K562 (cell line): Measurements from ENCODE around the gene FIBP. TPM values are rescaled to one million over a fixed set of nuclear protein-coding genes. Genes with fewer than 3 reads are reported as not detected.

Experiments used
- ATAC-seq: fragments of 200-7000 bp; cut with Tn5 transposase; 3 replicates; pipeline ENCODE4 v1.9.1; 2020; ENCODE audit warnings: moderate library complexity
- BruUV-seq: library from RNA; stranded (reverse); fragments of 400-500 nt; replicated peaks from 2 replicates; lab custom pipeline; 2021; lab: Mats Ljungman, UMichigan
- CTCF ChIA-PET: fragments of 300-600 bp; formaldehyde crosslinking; extraction: SDS; loops from one replicate; lab custom pipeline; 2021; ENCODE audit warnings: low intra/inter-chr PET ratio; lab: Yijun Ruan, JAX
- POLR2A ChIA-PET: fragments of 300-600, 350-650 bp; sonication (Branson Sonifier 250); formaldehyde crosslinking; extraction: SDS; loops from one replicate; lab custom pipeline; 2021; ENCODE audit warnings: antibody characterized with exemption, inconsistent platforms; lab: Yijun Ruan, JAX
- DNase-seq, 4 experiments: peaks; one replicate each; pipeline versions ENCODE4 v3.0.0 to v3.0.0-alpha.2; 2011 to 2018; ENCODE audit warnings: low spot score in 3 of 4, mixed read lengths in 3 of 4; ENCODE audit errors: extremely low read depth in 1 of 4
- FAIRE-seq: peaks from 2 replicates; lab custom pipeline; 2011; peaks lifted over from hg19 to GRCh38; lab: Jason Lieb, UNC
- H2AFZ ChIP-seq: 2 replicates; pipeline ENCODE4 v1.6.0; 2011; ENCODE audit warnings: low read depth, low read length, control low read depth, inconsistent platforms
- H3K27ac ChIP-seq: fragments of 200-600 bp; 3 replicates; pipeline ENCODE4 v1.8.0; 2011; ENCODE audit warnings: low read depth, mild to moderate bottlenecking, control low read depth, inconsistent platforms, low read length, moderate library complexity, mixed read lengths; ENCODE audit errors: extremely low read depth
- H3K27me3 ChIP-seq, 2 experiments: fragments of 300-600 bp in 1 of 2; 2 replicates in 1 of 2; 3 replicates in 1 of 2; pipeline versions ENCODE4 v1.6.0 to v1.8.0; 2011; ENCODE audit warnings: inconsistent platforms in 2 of 2, low read length in 2 of 2, mild to moderate bottlenecking in 1 of 2, mixed read lengths in 1 of 2, moderate library complexity in 1 of 2; ENCODE audit not compliant: control insufficient read depth in 2 of 2, insufficient read depth in 2 of 2
- H3K36me3 ChIP-seq: fragments of 300-600 bp; 3 replicates; pipeline ENCODE4 v1.8.0; 2011; ENCODE audit warnings: mild to moderate bottlenecking, low read length, inconsistent platforms; ENCODE audit not compliant: control insufficient read depth, insufficient read depth
- H3K4me1 ChIP-seq, 2 experiments: fragments of 200-600 bp in 1 of 2; replicated peaks in 1 of 2; 2 replicates in 1 of 2; 3 replicates in 1 of 2; pipeline versions ENCODE4 v1.5.1 to v1.8.0; 2011; ENCODE audit warnings: inconsistent platforms in 2 of 2, low read length in 2 of 2, mild to moderate bottlenecking in 1 of 2, mixed read lengths in 1 of 2, moderate library complexity in 1 of 2; ENCODE audit not compliant: control insufficient read depth in 2 of 2, insufficient read depth in 2 of 2
- H3K4me2 ChIP-seq: 2 replicates; pipeline ENCODE4 v1.6.1; 2011; ENCODE audit warnings: low read length, control low read depth, inconsistent platforms, mixed read lengths; ENCODE audit not compliant: insufficient read depth
- H3K4me3 ChIP-seq: fragments of 200-600 bp; sonication (generic), shearing (Covaris generic); 2 replicates; pipeline ENCODE4 v1.5.1; 2016; ENCODE audit warnings: control low read depth, inconsistent platforms
- H3K79me2 ChIP-seq: fragments of 200-600 bp; 3 replicates; pipeline ENCODE4 v1.8.0; 2011; ENCODE audit warnings: low read length, inconsistent platforms; ENCODE audit not compliant: control insufficient read depth, insufficient read depth
- H3K9ac ChIP-seq, 2 experiments: 2 replicates each; pipeline versions ENCODE4 v1.6.0 to v1.6.1; 2011; ENCODE audit warnings: low read depth in 2 of 2, low read length in 2 of 2, control low read depth in 1 of 2, inconsistent platforms in 1 of 2, mild to moderate bottlenecking in 1 of 2, mixed read lengths in 1 of 2; ENCODE audit not compliant: insufficient read depth in 1 of 2
- H3K9me1 ChIP-seq: one replicate; pipeline ENCODE4 v1.6.0; 2011; ENCODE audit warnings: inconsistent platforms, mild to moderate bottlenecking, low read length, moderate library complexity; ENCODE audit not compliant: control insufficient read depth, insufficient read depth
- H3K9me3 ChIP-seq: replicated peaks from 2 replicates; pipeline ENCODE4 v1.5.1; 2011; ENCODE audit warnings: low read depth, low read length, inconsistent platforms; ENCODE audit not compliant: control insufficient read depth, insufficient read depth
- H4K20me1 ChIP-seq: replicated peaks from 2 replicates; pipeline ENCODE4 v1.6.1; 2011; ENCODE audit warnings: low read length, inconsistent platforms, mixed read lengths; ENCODE audit not compliant: control insufficient read depth, insufficient read depth
- ETS1 ChIP-seq: conservative IDR thresholded peaks from 2 replicates; pipeline ENCODE4 v1.6.1; 2011; ENCODE audit warnings: low read depth, mild to moderate bottlenecking, low read length; ENCODE audit not compliant: control insufficient read depth
- GABPB1 ChIP-seq: sonication (generic); formaldehyde crosslinking; IDR thresholded peaks from 2 replicates; pipeline ENCODE4 v1.8.0; 2022; ENCODE audit warnings: mild to moderate bottlenecking, missing genetic modification reagents
- HIVEP1 ChIP-seq: fragments of 250-450 bp; sonication (Bioruptor Pico); IDR thresholded peaks from 2 replicates; pipeline ENCODE4 v1.4.0; 2020; ENCODE audit warnings: mild to moderate bottlenecking
- LARP7 ChIP-seq: fragments of 450-650 bp; IDR thresholded peaks from 2 replicates; pipeline ENCODE4 v1.6.1; 2016
- LCOR ChIP-seq: sonication (generic); formaldehyde crosslinking; IDR thresholded peaks from 2 replicates; pipeline ENCODE4 v1.8.0; 2022; ENCODE audit warnings: mild to moderate bottlenecking, missing genetic modification reagents
- MAFG ChIP-seq: fragments of 450-650 bp; conservative IDR thresholded peaks from 2 replicates; pipeline ENCODE4 v1.6.1; 2016; ENCODE audit warnings: missing genetic modification characterization, missing compliant biosample characterization
- POLR2G ChIP-seq: fragments of 200-400 bp; formaldehyde crosslinking; IDR thresholded peaks from 2 replicates; pipeline ENCODE4 v1.6.1; 2017; ENCODE audit warnings: low read depth, mild to moderate bottlenecking, antibody characterized with exemption, low read length, moderate library complexity
- SMAD4 ChIP-seq: fragments of 250-450 bp; sonication (Bioruptor Pico); conservative IDR thresholded peaks from 2 replicates; pipeline ENCODE4 v1.8.0; 2021; ENCODE audit warnings: inconsistent platforms, mild to moderate bottlenecking, moderate library complexity
- STAG1 ChIP-seq: sonication (generic); formaldehyde crosslinking; IDR thresholded peaks from 2 replicates; pipeline ENCODE4 v1.5.0; 2020; ENCODE audit warnings: missing genetic modification reagents, borderline replicate concordance
- SUPT5H ChIP-seq: fragments of 450-650 bp; IDR thresholded peaks from 2 replicates; pipeline ENCODE4 v1.6.1; 2016
- ZBTB11 ChIP-seq, 3 experiments: fragments of 200-800 bp in 1 of 3; fragments of 250-450 bp in 1 of 3; fragments of 450-650 bp in 1 of 3; sonication (Bioruptor Pico) in 1 of 3; sonication (Bioruptor generic) in 1 of 3; formaldehyde crosslinking in 1 of 3; IDR thresholded peaks; 2 replicates each; pipeline versions ENCODE4 v1.6.1 to v1.8.0; 2016 to 2022; ENCODE audit warnings: mild to moderate bottlenecking in 2 of 3, missing genetic modification characterization in 2 of 3, missing compliant biosample characterization in 1 of 3, moderate library complexity in 1 of 3
- ZNF133 ChIP-seq: fragments of 250-450 bp; sonication (Bioruptor Pico); IDR thresholded peaks from 2 replicates; pipeline ENCODE4 v1.4.0; 2020; ENCODE audit warnings: mild to moderate bottlenecking
- WGBS: fragments of 100-300 bp; shearing (Covaris generic); methylation state at CpG from one replicate; pipeline ENCODE4 v1.1.6; 2016; ENCODE audit warnings: low coverage, mixed read lengths; ENCODE audit not compliant: insufficient coverage; ENCODE audit errors: missing lambda C conversion rate; 5-methylcytosine and 5-hydroxymethylcytosine counted together
- in situ Hi-C: fragments of 300-500 bp; cut with MboI; formaldehyde crosslinking; loops from 4 replicates; pipeline ENCODE4 v1.15.0; 2018; ENCODE audit warnings: inconsistent platforms, mixed read lengths
- intact Hi-C: fragments of 100-400 bp; cut with micrococcal nuclease; formaldehyde crosslinking; loops from 2 replicates; pipeline ENCODE4 v1.14.2; 2022
- polyA plus RNA-seq, 8 experiments: library from polyadenylated mRNA; depleted of rRNA in 4 of 8; stranded (reverse) in 5 of 8; unstranded in 3 of 8; fragments of >200 nt; fragmentation: Nextera tagmentation in 2 of 8; fragmentation: Illumina TruSeq in 1 of 8; extraction: Ambion mirVana in 2 of 8; extraction: Trizol in 1 of 8; gene quantifications; 2 replicates each; pipeline versions ENCODE4 v1.2.1 to v1.2.3, GENCODE V29; 2011 to 2014; ENCODE audit warnings: inconsistent platforms in 1 of 8, missing spikeins in 1 of 8
- total RNA-seq, 7 experiments: library from RNA; depleted of rRNA in 6 of 7; stranded (reverse); fragments of >200 nt in 6 of 7; fragmentation: Illumina TruSeq in 2 of 7; extraction: Trizol in 2 of 7; gene quantifications; 2 replicates each; pipeline versions ENCODE4 v1.2.1 to v1.2.3, GENCODE V29; 2011 to 2021; ENCODE audit warnings: low replicate concordance in 1 of 7

FIBP gene
- total and polyA plus RNA-seq, 9 of the 15 experiments (the other 6 are each of a cell fraction or from before 2014, with no cell fraction given): 41.2 to 79.2 (median 48.6) TPM

- TF ChIP-seq ETS1 (no peak), POLR2G (peak; percentile 43)
These were observed 33.1 kb downstream of the FIBP start (continued) for GRCh38 chr11:65854852-65855837.

GRCh38 chr11:65854161-65854592 is 34.1 kb downstream of the FIBP start:
- Histone ChIP-seq H3K4me1 (peaks cover 4 to 46% of the 10 kb centered on the region in 2 experiments; a peak in 3 of 5 replicates), H3K27me3 (no peaks in the 10 kb centered on the region), H3K9ac (no peak overlapping the region), H3K9me1 (peaks cover 11% of the 10 kb centered on the region), H3K27ac (no peak overlapping the region), H2AFZ (no peak overlapping the region), H3K4me2 (no peak overlapping the region), H3K79me2 (peaks cover 45% of the 10 kb centered on the region), H3K36me3 (peaks cover 56% of the 10 kb centered on the region), H4K20me1 (peaks cover 22% of the 10 kb centered on the region), H3K9me3 (peaks cover 7% of the 10 kb centered on the region; the same call in 1 of the 2 replicates), H3K4me3 (no peak overlapping the region)
- BruUV-seq: no TSS peak
- CTCF ChIA-PET: no interaction called here
- DNase-seq (no peak), FAIRE-seq (no peak), ATAC-seq (no peak)
- 91% methylated on average over 4 of the region's 4 CpGs for WGBS
- in situ Hi-C loops: no loop called here
- POLR2A ChIA-PET: interaction anchor here (0.6 to 0.8 kb wide), 2 partner anchors 15 to 52 kb away, joined by 3 to 7 read pairs; no protein-coding TSS in a partner anchor
- intact Hi-C loops: no loop called here
- TF ChIP-seq GABPB1 (CRISPR knock-in tag): peak; percentile 33; the same call in 1 of the 2 replicates
- no peak for TF ChIP-seq MAFG
- TF ChIP-seq HIVEP1: no peak
- TF ChIP-seq ZBTB11 (CRISPR knock-in tag; IDR thresholded peaks at IDR 0.05): no peak
- no peak for TF ChIP-seq STAG1 (CRISPR knock-in tag)
- no peak for TF ChIP-seq LARP7
- TF ChIP-seq SMAD4 (CRISPR knock-in tag): no peak
- TF ChIP-seq ZNF133: no peak
- TF ChIP-seq LCOR (CRISPR knock-in tag): no peak
- 0 out of 2 replicates have a peak, but pooled peaks have one; percentile 10 for TF ChIP-seq SUPT5H
